ENCODE results near the gene ANLN.
A peak's percentile ranks its signal among the peaks of the same experiment; 100 is the strongest.
"Not testable (repeated sequence)": the region's sequence is repeated elsewhere in the genome, so short reads cannot be mapped to it uniquely, and the experiment has no call there.

ANLN gene

GRCh38 chr7:36389371-36390198 lies at the start of gene ANLN:
ANLN (plus strand) TSS chr7:36389862; CDS start chr7:36390027, 165 bp downstream.
- DNase-seq (ENCODE audit: low read depth in 2 of 2), result peak; percentile 79 to 80

GRCh38 chr7:36343548-36343947 lies 46.1 kb upstream of the ANLN start:
- DNase-seq (ENCODE audit: low read depth in 2 of 2), result no peak

GRCh38 chr7:36344622-36345021 lies 45.0 kb upstream of the ANLN start:
- DNase-seq (ENCODE audit: low read depth in 2 of 2), result no peak

GRCh38 chr7:36346260-36346831 lies 43.3 kb upstream of the ANLN start:
- no peak for DNase-seq (ENCODE audit: low read depth in 2 of 2)

- DNase-seq (ENCODE audit: low read depth in 2 of 2), result no peak
These were observed 41.4 kb upstream of the ANLN start for GRCh38 chr7:36348256-36348655.

- no peak for DNase-seq (ENCODE audit: low read depth in 2 of 2)
These were observed 40.9 kb upstream of the ANLN start for GRCh38 chr7:36348771-36349170.

GRCh38 chr7:36349626-36350025 lies 40.0 kb upstream of the ANLN start:
- DNase-seq (ENCODE audit: low read depth in 2 of 2), result no peak

GRCh38 chr7:36355490-36355889 lies 34.2 kb upstream of the ANLN start:
- DNase-seq (ENCODE audit: low read depth in 2 of 2), result no peak

- DNase-seq (ENCODE audit: low read depth in 2 of 2), result no peak
These were observed 32.6 kb upstream of the ANLN start for GRCh38 chr7:36357054-36357453.

- DNase-seq (ENCODE audit: low read depth in 2 of 2), result no peak
These were observed 31.1 kb upstream of the ANLN start for GRCh38 chr7:36358589-36358988.

GRCh38 chr7:36360244-36360643 lies 29.4 kb upstream of the ANLN start:
- no peak for DNase-seq (ENCODE audit: low read depth in 2 of 2)

GRCh38 chr7:36361227-36361626 lies 28.4 kb upstream of the ANLN start:
- DNase-seq (ENCODE audit: low read depth in 2 of 2), result no peak

GRCh38 chr7:36363515-36363914 lies 26.1 kb upstream of the ANLN start:
- no peak for DNase-seq (ENCODE audit: low read depth in 2 of 2)

GRCh38 chr7:36366005-36366717 lies 23.5 kb upstream of the ANLN start:
- no peak for DNase-seq (ENCODE audit: low read depth in 2 of 2)

GRCh38 chr7:36366718-36367560 lies 22.7 kb upstream of the ANLN start:
- DNase-seq (ENCODE audit: low read depth in 2 of 2), result peak; percentile 86 to 87

GRCh38 chr7:36367561-36368077 lies 22.0 kb upstream of the ANLN start:
- DNase-seq (ENCODE audit: low read depth in 2 of 2), result no peak

GRCh38 chr7:36368496-36368895 lies 21.2 kb upstream of the ANLN start:
- no peak for DNase-seq (ENCODE audit: low read depth in 2 of 2)

GRCh38 chr7:36369171-36369570 lies 20.5 kb upstream of the ANLN start:
- DNase-seq (ENCODE audit: low read depth in 2 of 2), result no peak

- no peak for DNase-seq (ENCODE audit: low read depth in 2 of 2)
These were observed 19.6 kb upstream of the ANLN start for GRCh38 chr7:36370046-36370445.

- no peak for DNase-seq (ENCODE audit: low read depth in 2 of 2)
These were observed 17.5 kb upstream of the ANLN start for GRCh38 chr7:36372156-36372555.

- not testable (repeated sequence) for DNase-seq (ENCODE audit: low read depth in 2 of 2)
These were observed 11.1 kb upstream of the ANLN start for GRCh38 chr7:36378555-36378954.
